Measurements from ENCODE around the gene GALNTL6. TPM values are rescaled to one million over a fixed set of nuclear protein-coding genes. Genes with fewer than 3 reads are reported as not detected.

The GALNTL6 gene
- total RNA-seq, 1 donor from 2014 or later: 0.61 TPM

DNA sequence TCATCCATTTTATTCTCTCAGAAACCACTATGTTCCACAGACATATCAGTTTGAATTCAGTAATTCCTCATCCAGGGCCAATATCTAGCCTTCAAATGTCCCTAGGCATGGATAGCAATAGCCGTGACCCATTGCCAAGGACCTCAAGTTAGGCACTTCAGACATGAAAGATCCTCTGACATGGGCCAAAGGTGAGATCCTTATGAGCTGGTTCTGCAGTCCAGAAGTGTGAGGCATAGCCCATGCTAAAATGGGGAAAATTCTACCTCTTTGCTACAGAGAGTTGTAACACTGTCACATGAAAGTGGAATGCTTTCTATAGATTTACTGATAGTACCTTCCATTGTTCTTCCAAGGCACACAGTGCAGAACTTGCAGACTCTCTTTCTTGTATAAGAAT lies 1005.7 kb downstream of the GALNTL6 start:
- Mint-ChIP-seq H3K4me3 (ENCODE audit: unreplicated experiment) (no peak overlapping the region), H3K9me3 (ENCODE audit: unreplicated experiment) (peaks cover 3% of the 10 kb centered on the region), H3K27me3 (ENCODE audit: low read depth, unreplicated experiment) (no peaks in the 10 kb centered on the region), H3K27ac (ENCODE audit: unreplicated experiment) (no peak overlapping the region), H3K36me3 (ENCODE audit: low read depth, unreplicated experiment) (no peaks in the 10 kb centered on the region), H3K4me1 (ENCODE audit: low read depth, unreplicated experiment) (peaks cover 3% of the 10 kb centered on the region)
- Histone ChIP-seq H3K9ac (ENCODE audit: low read length) (no peak overlapping the region), H3K79me2 (ENCODE audit: insufficient read depth, low read length) (no peaks in the 10 kb centered on the region), H3K9me3 (ENCODE audit: insufficient read depth, low read depth, low read length) (no peaks in the 10 kb centered on the region), H3K36me3 (ENCODE audit: insufficient read depth, low read length) (no peaks in the 10 kb centered on the region), H3K4me2 (ENCODE audit: low read length) (no peak overlapping the region), H3K4me3 (ENCODE audit: insufficient read depth, low read depth, low read length) (no peak overlapping the region), H3K27ac (ENCODE audit: low read depth, low read length) (no peak overlapping the region), H3K27me3 (ENCODE audit: insufficient read depth, low read length) (no peaks in the 10 kb centered on the region), H4K20me1 (ENCODE audit: insufficient read depth, low read length) (no peaks in the 10 kb centered on the region), H2AFZ (ENCODE audit: low read depth, low read length) (no peak overlapping the region), H3K4me1 (ENCODE audit: insufficient read depth, low read length) (no peaks in the 10 kb centered on the region)
- FAIRE-seq: no peak
- TF ChIP-seq EZH2 (IDR thresholded peaks at IDR 0.05; ENCODE audit: insufficient read depth, low read length): no peak
- TF ChIP-seq, protein P1, sequence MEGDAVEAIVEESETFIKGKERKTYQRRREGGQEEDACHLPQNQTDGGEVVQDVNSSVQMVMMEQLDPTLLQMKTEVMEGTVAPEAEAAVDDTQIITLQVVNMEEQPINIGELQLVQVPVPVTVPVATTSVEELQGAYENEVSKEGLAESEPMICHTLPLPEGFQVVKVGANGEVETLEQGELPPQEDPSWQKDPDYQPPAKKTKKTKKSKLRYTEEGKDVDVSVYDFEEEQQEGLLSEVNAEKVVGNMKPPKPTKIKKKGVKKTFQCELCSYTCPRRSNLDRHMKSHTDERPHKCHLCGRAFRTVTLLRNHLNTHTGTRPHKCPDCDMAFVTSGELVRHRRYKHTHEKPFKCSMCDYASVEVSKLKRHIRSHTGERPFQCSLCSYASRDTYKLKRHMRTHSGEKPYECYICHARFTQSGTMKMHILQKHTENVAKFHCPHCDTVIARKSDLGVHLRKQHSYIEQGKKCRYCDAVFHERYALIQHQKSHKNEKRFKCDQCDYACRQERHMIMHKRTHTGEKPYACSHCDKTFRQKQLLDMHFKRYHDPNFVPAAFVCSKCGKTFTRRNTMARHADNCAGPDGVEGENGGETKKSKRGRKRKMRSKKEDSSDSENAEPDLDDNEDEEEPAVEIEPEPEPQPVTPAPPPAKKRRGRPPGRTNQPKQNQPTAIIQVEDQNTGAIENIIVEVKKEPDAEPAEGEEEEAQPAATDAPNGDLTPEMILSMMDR (IDR thresholded peaks at IDR 0.05; ENCODE audit: insufficient read depth, low read depth, low read length): no peak
- DNase-seq (ENCODE audit: low read depth): no peak

DNA sequence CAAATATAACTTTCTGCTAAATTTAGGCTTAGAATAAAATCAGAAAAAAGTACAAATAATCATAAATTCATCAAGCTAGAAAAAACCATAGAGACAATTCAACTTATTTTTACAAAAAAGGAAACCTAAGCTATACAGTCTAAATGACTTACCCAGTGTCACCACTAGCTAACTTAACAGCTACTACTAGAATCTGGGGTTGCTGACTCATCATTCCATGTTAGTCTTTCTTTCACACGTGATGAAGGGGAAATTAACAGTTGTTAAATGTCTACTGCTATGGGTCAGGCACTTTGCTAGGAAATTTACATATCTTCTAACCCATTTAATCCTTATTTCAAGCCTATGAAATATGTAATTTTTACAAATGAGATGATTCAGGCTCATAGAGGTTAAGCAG lies 1006.1 kb downstream of the GALNTL6 start:
- no peaks in the 10 kb centered on the region for H3K27me3 Mint-ChIP-seq (ENCODE audit: low read depth, unreplicated experiment)
- H4K20me1 ChIP-seq (ENCODE audit: insufficient read depth, low read length): no peaks in the 10 kb centered on the region
- peaks cover 3% of the 10 kb centered on the region for H3K4me1 Mint-ChIP-seq (ENCODE audit: low read depth, unreplicated experiment)
- no peak for DNase-seq (ENCODE audit: low read depth)
- no peak for TF ChIP-seq EZH2 (IDR thresholded peaks at IDR 0.05; ENCODE audit: insufficient read depth, low read length)
- TF ChIP-seq, protein P1 (IDR thresholded peaks at IDR 0.05; ENCODE audit: insufficient read depth, low read depth, low read length): no peak
- no peaks in the 10 kb centered on the region for H3K36me3 ChIP-seq (ENCODE audit: insufficient read depth, low read length)
- no peaks in the 10 kb centered on the region for H3K36me3 Mint-ChIP-seq (ENCODE audit: low read depth, unreplicated experiment)
- peak overlapping the region; percentile 38 for H3K27ac Mint-ChIP-seq (ENCODE audit: unreplicated experiment)
- no peaks in the 10 kb centered on the region for H3K9me3 ChIP-seq (ENCODE audit: insufficient read depth, low read depth, low read length)
- H3K4me3 Mint-ChIP-seq (ENCODE audit: unreplicated experiment): no peak overlapping the region
- no peak for FAIRE-seq
- no peak overlapping the region for H3K27ac ChIP-seq (ENCODE audit: low read depth, low read length)
- H3K4me2 ChIP-seq (ENCODE audit: low read length): no peak overlapping the region
- H3K4me3 ChIP-seq (ENCODE audit: insufficient read depth, low read depth, low read length): no peak overlapping the region
- H3K27me3 ChIP-seq (ENCODE audit: insufficient read depth, low read length): no peaks in the 10 kb centered on the region
- no peaks in the 10 kb centered on the region for H3K4me1 ChIP-seq (ENCODE audit: insufficient read depth, low read length)
- no peak overlapping the region for H2AFZ ChIP-seq (ENCODE audit: low read depth, low read length)
- no peak overlapping the region for H3K9ac ChIP-seq (ENCODE audit: low read length)
- no peaks in the 10 kb centered on the region for H3K79me2 ChIP-seq (ENCODE audit: insufficient read depth, low read length)
- H3K9me3 Mint-ChIP-seq (ENCODE audit: unreplicated experiment): peaks cover 3% of the 10 kb centered on the region

DNA sequence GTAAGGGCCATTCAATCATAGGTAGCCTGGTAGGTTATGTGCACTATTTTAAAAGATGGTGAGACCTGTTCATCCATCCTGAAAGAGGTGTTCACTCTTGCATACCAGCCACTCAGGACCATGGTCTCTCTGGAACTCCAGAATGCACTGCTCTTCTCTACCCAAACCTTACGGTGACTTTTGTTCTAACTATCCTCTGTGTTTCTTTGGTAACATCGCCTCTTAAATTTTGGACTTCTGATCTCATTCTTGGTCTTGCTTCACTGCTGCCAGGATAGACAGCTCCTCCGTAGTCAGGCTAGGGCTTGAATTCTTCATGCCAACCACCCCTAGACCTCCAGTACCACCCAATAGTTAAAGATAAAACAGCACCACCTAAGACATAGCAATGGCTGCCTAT lies 1009.1 kb downstream of the GALNTL6 start:
- no peaks in the 10 kb centered on the region for H3K36me3 ChIP-seq (ENCODE audit: insufficient read depth, low read length)

More for the DNA sequence above, 1009.1 kb downstream of the GALNTL6 start:
- no peak overlapping the region for H3K27ac Mint-ChIP-seq (ENCODE audit: unreplicated experiment)
- FAIRE-seq (no peak), DNase-seq (ENCODE audit: low read depth) (no peak)
- no peaks in the 10 kb centered on the region for H3K36me3 Mint-ChIP-seq (ENCODE audit: low read depth, unreplicated experiment)
- Histone ChIP-seq H3K27me3 (ENCODE audit: insufficient read depth, low read length) (no peaks in the 10 kb centered on the region), H3K27ac (ENCODE audit: low read depth, low read length) (no peak overlapping the region), H3K79me2 (ENCODE audit: insufficient read depth, low read length) (no peaks in the 10 kb centered on the region), H3K4me3 (ENCODE audit: insufficient read depth, low read depth, low read length) (no peak overlapping the region), H3K4me1 (ENCODE audit: insufficient read depth, low read length) (peaks cover 9% of the 10 kb centered on the region), H2AFZ (ENCODE audit: low read depth, low read length) (no peak overlapping the region), H3K9me3 (ENCODE audit: insufficient read depth, low read depth, low read length) (no peaks in the 10 kb centered on the region), H3K9ac (ENCODE audit: low read length) (no peak overlapping the region), H4K20me1 (ENCODE audit: insufficient read depth, low read length) (no peaks in the 10 kb centered on the region), H3K4me2 (ENCODE audit: low read length) (no peak overlapping the region)
- TF ChIP-seq EZH2 (IDR thresholded peaks at IDR 0.05; ENCODE audit: insufficient read depth, low read length): no peak
- TF ChIP-seq, protein P1 (IDR thresholded peaks at IDR 0.05; ENCODE audit: insufficient read depth, low read depth, low read length): no peak
- H3K9me3 Mint-ChIP-seq (ENCODE audit: unreplicated experiment): peaks cover 3% of the 10 kb centered on the region
- H3K4me1 Mint-ChIP-seq (ENCODE audit: low read depth, unreplicated experiment): peaks cover 19% of the 10 kb centered on the region
- no peak overlapping the region for H3K4me3 Mint-ChIP-seq (ENCODE audit: unreplicated experiment)
- H3K27me3 Mint-ChIP-seq (ENCODE audit: low read depth, unreplicated experiment): no peaks in the 10 kb centered on the region
